A549 (cell line): ENCODE results near the gene ZNF219. TPM values are rescaled to one million over a fixed set of nuclear protein-coding genes. Genes with fewer than 3 reads are reported as not detected.

Source experiments
- ATAC-seq, 2 experiments: fragments of 200-7000 bp in 1 of 2; fragments of >200 bp in 1 of 2; cut with Nextera tagmentation in 1 of 2; cut with Tn5 transposase in 1 of 2; 3 replicates each; pipeline versions ENCODE4 v1.8.0 to v1.9.1; 2018 to 2020; ENCODE audit warnings: mild to moderate bottlenecking in 1 of 2, moderate library complexity in 1 of 2
- CTCF ChIA-PET: fragments of 300-600 bp; sonication (Branson Sonifier 250); formaldehyde crosslinking; extraction: SDS; loops from one replicate; lab custom pipeline; 2021; ENCODE audit warnings: antibody characterized with exemption, inconsistent platforms; lab: Yijun Ruan, JAX
- POLR2A ChIA-PET: fragments of 350-600 bp; formaldehyde crosslinking; extraction: SDS; loops from one replicate; lab custom pipeline; 2021; ENCODE audit warnings: antibody characterized with exemption, inconsistent platforms; lab: Yijun Ruan, JAX
- DNase-seq, 2 experiments: peaks; one replicate each; pipeline versions ENCODE4 v3.0.0 to v3.0.0-alpha.2; 2011 to 2016; ENCODE audit warnings: low read depth in 1 of 2, low spot score in 1 of 2
- FAIRE-seq: peaks from 2 replicates; lab custom pipeline; 2011; peaks lifted over from hg19 to GRCh38; lab: Jason Lieb, UNC
- H3K27ac ChIP-seq, 2 experiments: fragments of >200 bp; sonication (Bioruptor Twin); formaldehyde crosslinking; 3 replicates each; pipeline ENCODE4 v1.5.1; 2016 to 2017
- H3K4me1 ChIP-seq: fragments of >200 bp; sonication (Bioruptor Twin); formaldehyde crosslinking; 3 replicates; pipeline ENCODE4 v1.6.1; 2016
- H3K4me2 ChIP-seq: fragments of >200 bp; sonication (Bioruptor Twin); formaldehyde crosslinking; 3 replicates; pipeline ENCODE4 v1.6.1; 2016
- H3K4me3 ChIP-seq: fragments of >200 bp; sonication (Bioruptor Twin); formaldehyde crosslinking; 3 replicates; pipeline ENCODE4 v1.5.1; 2016
- H3K9me3 ChIP-seq: fragments of >200 bp; sonication (Bioruptor Twin); formaldehyde crosslinking; 3 replicates; pipeline ENCODE4 v1.6.1; 2016
- BHLHE40 ChIP-seq: IDR thresholded peaks from 2 replicates; pipeline ENCODE4 v1.6.1; 2012; ENCODE audit warnings: low read depth, low read length, inconsistent platforms
- CBX8 ChIP-seq: fragments of 200-600 bp; sonication (generic); IDR thresholded peaks from 2 replicates; pipeline ENCODE4 v1.6.1; 2016
- CEBPB ChIP-seq, 2 experiments: fragments of >200 bp in 1 of 2; sonication (Bioruptor Twin) in 1 of 2; formaldehyde crosslinking in 1 of 2; IDR thresholded peaks; 2 replicates each; pipeline ENCODE4 v1.6.1; 2012 to 2016
- E2F6 ChIP-seq: IDR thresholded peaks from 2 replicates; pipeline ENCODE4 v1.6.1; 2012; ENCODE audit warnings: low read depth, borderline replicate concordance
- ELK1 ChIP-seq: fragments of 150-350 bp; IDR thresholded peaks from 2 replicates; pipeline ENCODE4 v1.6.1; 2014; ENCODE audit warnings: low read depth, mild to moderate bottlenecking, low read length
- EP300 ChIP-seq, 2 experiments: fragments of >200 bp; sonication (Bioruptor Twin); formaldehyde crosslinking; IDR thresholded peaks; 2 replicates in 1 of 2; 3 replicates in 1 of 2; pipeline ENCODE4 v1.6.1; 2016 to 2017
- GATA3 ChIP-seq: IDR thresholded peaks from 2 replicates; pipeline ENCODE4 v1.6.1; 2012; ENCODE audit warnings: borderline replicate concordance
- HEYL ChIP-seq: fragments of 250-450 bp; sonication (Bioruptor Pico); IDR thresholded peaks from 2 replicates; pipeline ENCODE4 v1.8.0; 2021; ENCODE audit warnings: mild to moderate bottlenecking, moderate library complexity
- HOXB13 ChIP-seq: fragments of 250-450 bp; sonication (Bioruptor Pico); IDR thresholded peaks from 2 replicates; pipeline ENCODE4 v1.5.0; 2020; ENCODE audit warnings: low read depth, mild to moderate bottlenecking, moderate library complexity
- JUNB ChIP-seq: fragments of >200 bp; sonication (Bioruptor Twin); formaldehyde crosslinking; IDR thresholded peaks from 2 replicates; pipeline ENCODE4 v1.6.1; 2016
- MAFK ChIP-seq: fragments of 450-650 bp; IDR thresholded peaks from 2 replicates; pipeline ENCODE4 v1.6.1; 2014; ENCODE audit not compliant: partially characterized antibody
- MAZ ChIP-seq: fragments of 150-350 bp; IDR thresholded peaks from 2 replicates; pipeline ENCODE4 v1.6.1; 2014; ENCODE audit warnings: antibody characterized with exemption, low read depth, low read length, borderline replicate concordance
- RCOR1 ChIP-seq: fragments of 150-350 bp; IDR thresholded peaks from 2 replicates; pipeline ENCODE4 v1.6.1; 2014; ENCODE audit warnings: antibody characterized with exemption, low read length, low read depth
- REST ChIP-seq: fragments of 200-600 bp; sonication (generic); IDR thresholded peaks from 2 replicates; pipeline ENCODE4 v1.6.1; 2016; ENCODE audit warnings: antibody characterized with exemption, mild to moderate bottlenecking, moderate library complexity
- SMC3 ChIP-seq: fragments of >200 bp; sonication (Bioruptor Twin); formaldehyde crosslinking; IDR thresholded peaks from 3 replicates; pipeline ENCODE4 v1.6.1; 2018; ENCODE audit warnings: inconsistent platforms
- SREBF2 ChIP-seq: fragments of 450-650 bp; IDR thresholded peaks from 2 replicates; pipeline ENCODE4 v1.6.1; 2014; ENCODE audit warnings: mild to moderate bottlenecking, moderate library complexity
- USF2 ChIP-seq: fragments of 450-650 bp; IDR thresholded peaks from 2 replicates; pipeline ENCODE4 v1.6.1; 2014; ENCODE audit warnings: antibody characterized with exemption
- ZFP36 ChIP-seq: fragments of 450-650 bp; IDR thresholded peaks from 2 replicates; pipeline ENCODE4 v1.6.1; 2014; ENCODE audit warnings: borderline replicate concordance; ENCODE audit not compliant: partially characterized antibody
- ZNF302 ChIP-seq: fragments of 250-450 bp; sonication (Bioruptor Pico); IDR thresholded peaks from 2 replicates; pipeline ENCODE4 v1.9.0; 2021; ENCODE audit warnings: inconsistent platforms, mild to moderate bottlenecking, moderate library complexity
- ZSCAN20 ChIP-seq: fragments of 250-450 bp; sonication (Bioruptor Pico); IDR thresholded peaks from 2 replicates; pipeline ENCODE4 v1.8.0; 2022; ENCODE audit warnings: mild to moderate bottlenecking, moderate library complexity
- WGBS: methylation state at CpG from one replicate; pipeline ENCODE4 v1.1.6; 2017; ENCODE audit errors: missing lambda C conversion rate; 5-methylcytosine and 5-hydroxymethylcytosine counted together
- polyA plus RNA-seq, 4 experiments: library from polyadenylated mRNA; depleted of rRNA in 3 of 4; stranded (reverse); fragments of >200 nt; fragmentation: RNase III in 1 of 4; extraction: RNeasy Plus Mini Kit Qiagen cat#74134 plus additional on column Dnase treatment in 1 of 4; gene quantifications; 2 replicates in 3 of 4; 3 replicates in 1 of 4; pipeline ENCODE4 v1.2.3, GENCODE V29; 2011 to 2017

The ZNF219 gene
- polyA plus RNA-seq, 2 of the 4 experiments (the other 2 are of a cell fraction): 17.3 to 31.0 TPM

GRCh38 chr14:21103710-21104447 is 5.4 kb upstream of the ZNF219 start (continued):
- TF ChIP-seq HOXB13 (CRISPR knock-in tag) (0 out of 2 replicates have a peak, but pooled peaks have one; percentile 58), GATA3 (peak; percentile 93)
- TF ChIP-seq, all 56 proteins: peak for 21

DNA sequence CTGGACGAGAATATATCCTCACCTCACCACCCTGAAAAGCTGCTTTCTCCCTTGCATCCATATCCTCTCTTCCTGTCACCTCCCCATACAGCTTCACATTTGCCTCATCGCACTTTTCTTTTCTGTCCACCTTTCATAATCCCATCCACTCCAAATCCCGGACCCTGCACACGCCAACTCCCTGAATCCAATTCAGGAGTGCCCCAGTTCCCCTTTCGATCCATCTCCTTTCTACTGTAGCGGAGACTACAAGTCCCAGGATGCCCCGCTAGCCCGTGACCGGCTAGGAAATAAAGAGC is 4.9 kb upstream of the ZNF219 start:
- Histone ChIP-seq H3K9me3 (no peaks in the 10 kb centered on the region), H3K4me1 (peaks cover 78% of the 10 kb centered on the region), H3K27ac (peak overlapping the region; percentile 96 to 97), H3K4me2 (peak overlapping the region; percentile 87), H3K4me3 (peak overlapping the region; percentile 57)
- POLR2A ChIA-PET: interaction anchor here (1.3 to 2.8 kb wide), 5 partner anchors 11 to 88 kb away, joined by 4 to 19 read pairs (median 6); no protein-coding TSS in a partner anchor
- no peak for FAIRE-seq
- no peak for ATAC-seq
- CTCF ChIA-PET: interaction anchor here (0.5 to 13.3 kb wide), 28 partner anchors 9 to 494 kb away, joined by 3 to 292 read pairs (median 8); partner anchors contain the start of genes ARHGEF40, NDRG2 and RNASE13
- DNase-seq: peak in 1 of 2 experiments; percentile 96
- no peak for TF ChIP-seq ZFP36
- TF ChIP-seq E2F6: no peak
- 0 out of 2 replicates have a peak, but pooled peaks have one; percentile 27 for TF ChIP-seq USF2
- no peak for TF ChIP-seq MAZ
- 0% methylated on average over 7 of the region's 9 CpGs for WGBS

- ATAC-seq (no peak), FAIRE-seq (no peak), DNase-seq (no peak)
- Histone ChIP-seq H3K9me3 (no peaks in the 10 kb centered on the region), H3K27ac (peak overlapping the region; percentile 96 to 97), H3K4me2 (peak overlapping the region; percentile 87), H3K4me1 (peaks cover 72% of the 10 kb centered on the region), H3K4me3 (peak overlapping the region; percentile 57)
- 20% methylated on average over 9 of the region's 9 CpGs for WGBS
- ChIA-PET POLR2A (interaction anchor here (1.3 to 2.8 kb wide), 4 partner anchors 10 to 88 kb away, joined by 6 to 19 read pairs (median 12); no protein-coding TSS in a partner anchor), CTCF (interaction anchor here (0.5 to 13.3 kb wide), 20 partner anchors 8 to 368 kb away, joined by 3 to 292 read pairs (median 11); partner anchors contain the start of genes ARHGEF40 and RNASE13)
- no peak for TF ChIP-seq SMC3
- peak; percentile 19 for TF ChIP-seq MAFK
Measured at GRCh38 chr14:21102521-21103410, 4.3 kb upstream of the ZNF219 start.

DNA sequence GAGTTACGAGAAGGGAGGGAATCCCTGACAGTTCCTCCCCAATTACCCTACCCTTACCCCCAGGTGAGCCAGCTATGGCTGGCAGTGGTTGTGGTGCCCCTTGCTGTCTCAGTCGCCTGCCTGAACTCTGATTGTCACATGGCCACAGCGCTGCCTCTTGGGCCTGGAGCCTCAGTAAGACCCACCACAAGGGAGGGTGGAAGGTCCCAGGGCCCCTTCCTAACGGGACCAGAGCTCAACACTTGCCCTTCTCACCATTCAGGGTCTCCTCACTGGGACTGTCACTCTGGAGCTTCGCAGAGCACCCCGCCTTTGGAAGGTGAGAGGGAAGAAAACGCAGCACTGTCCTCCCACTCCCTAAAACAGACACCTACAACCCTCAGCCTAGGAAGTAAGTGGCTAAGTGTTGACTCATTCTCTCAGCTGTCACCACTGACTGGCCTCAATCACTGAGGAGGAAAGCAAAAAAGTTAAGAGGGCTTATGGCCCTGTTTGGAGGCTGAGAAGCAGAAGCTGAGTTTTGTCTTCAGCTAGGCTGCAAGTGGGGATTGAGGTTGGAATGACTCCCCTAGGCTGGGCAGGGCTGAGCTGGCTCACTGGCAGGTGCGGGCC is 3.5 kb upstream of the ZNF219 start:
- no peak for ATAC-seq
- POLR2A ChIA-PET: no interaction called here
- peak overlapping the region; percentile 87 for H3K4me2 ChIP-seq
- H3K9me3 ChIP-seq: no peaks in the 10 kb centered on the region
- peak overlapping the region in 1 of 2 experiments; percentile 96; a peak in 4 of 6 replicates for H3K27ac ChIP-seq
- no peak for FAIRE-seq
- no peak for DNase-seq
- CTCF ChIA-PET: interaction anchor here (0.6 to 13.3 kb wide), 9 partner anchors 8 to 96 kb away, joined by 3 to 292 read pairs (median 100); partner anchors contain the start of gene ARHGEF40
- H3K4me1 ChIP-seq: peaks cover 72% of the 10 kb centered on the region
- WGBS: 82% methylated on average over 8 of the region's 8 CpGs
- H3K4me3 ChIP-seq: no peak overlapping the region
- TF ChIP-seq REST (no peak), ZFP36 (no peak), EP300 (IDR thresholded peaks at IDR 0.05) (no peak), CEBPB (IDR thresholded peaks at IDR 0.05) (no peak), ZSCAN20 (CRISPR knock-in tag) (no peak), E2F6 (no peak), HEYL (CRISPR knock-in tag) (no peak), RCOR1 (no peak), BHLHE40 (no peak), ELK1 (no peak), ZNF302 (CRISPR knock-in tag) (no peak), SREBF2 (no peak), JUNB (no peak), CBX8 (no peak)
